ENCODE data around the gene HSF2BP.

The HSF2BP gene

GRCh38 chr21:43676391-43676790 is 17.1 kb upstream of the HSF2BP start:
- Mint-ChIP-seq H3K27ac (no peak overlapping the region), H3K4me3 (no peak overlapping the region), H3K36me3 (ENCODE audit: insufficient read depth) (peaks cover 75% of the 10 kb centered on the region), H3K9me3 (no peaks in the 10 kb centered on the region), H3K27me3 (no peaks in the 10 kb centered on the region), H3K4me1 (ENCODE audit: low read depth in 2 of 2) (peaks cover 0 to 13% of the 10 kb centered on the region in 2 donors)
- ATAC-seq (replicated peaks) (no peak), DNase-seq (no peak)

GRCh38 chr21:43675871-43676270 is 16.6 kb upstream of the HSF2BP start:
- H3K36me3 Mint-ChIP-seq (ENCODE audit: insufficient read depth): peaks cover 78% of the 10 kb centered on the region
- DNase-seq (no peak), ATAC-seq (replicated peaks) (no peak)
- no peaks in the 10 kb centered on the region for H3K9me3 Mint-ChIP-seq
- H3K27ac Mint-ChIP-seq: no peak overlapping the region
- no peaks in the 10 kb centered on the region for H3K27me3 Mint-ChIP-seq
- H3K4me1 Mint-ChIP-seq (ENCODE audit: low read depth in 2 of 2): peaks cover 0 to 13% of the 10 kb centered on the region in 2 donors
- no peak overlapping the region for H3K4me3 Mint-ChIP-seq

GRCh38 chr21:43669828-43670605 is 10.7 kb upstream of the HSF2BP start:
- Mint-ChIP-seq H3K9me3 (peaks cover 2 to 7% of the 10 kb centered on the region in 2 donors), H3K27me3 (no peaks in the 10 kb centered on the region), H3K27ac (no peak overlapping the region), H3K4me1 (ENCODE audit: low read depth in 2 of 2) (peaks cover 11 to 16% of the 10 kb centered on the region in 2 donors), H3K4me3 (no peak overlapping the region), H3K36me3 (ENCODE audit: insufficient read depth) (peaks cover 42% of the 10 kb centered on the region)
- DNase-seq (no peak), ATAC-seq (replicated peaks) (no peak)

GRCh38 chr21:43667191-43667904 is 8.1 kb upstream of the HSF2BP start:
- no peak overlapping the region for H3K4me3 Mint-ChIP-seq
- peaks cover 36% of the 10 kb centered on the region for H3K36me3 Mint-ChIP-seq (ENCODE audit: insufficient read depth)
- no peak for ATAC-seq (replicated peaks)
- H3K4me1 Mint-ChIP-seq (ENCODE audit: low read depth in 2 of 2): peaks cover 11 to 21% of the 10 kb centered on the region in 2 donors
- no peak overlapping the region for H3K27ac Mint-ChIP-seq
- peaks cover 2 to 7% of the 10 kb centered on the region in 2 donors for H3K9me3 Mint-ChIP-seq
- DNase-seq: no peak
- no peaks in the 10 kb centered on the region for H3K27me3 Mint-ChIP-seq

- Mint-ChIP-seq H3K4me3 (no peak overlapping the region), H3K36me3 (ENCODE audit: insufficient read depth) (peaks cover 26% of the 10 kb centered on the region), H3K4me1 (ENCODE audit: low read depth in 2 of 2) (peaks cover 22 to 32% of the 10 kb centered on the region in 2 donors), H3K27ac (no peak overlapping the region), H3K9me3 (peaks cover 2 to 7% of the 10 kb centered on the region in 2 donors), H3K27me3 (no peaks in the 10 kb centered on the region)
- DNase-seq (no peak), ATAC-seq (replicated peaks) (no peak)
Observed at GRCh38 chr21:43665879-43666278, 6.6 kb upstream of the HSF2BP start.

GRCh38 chr21:43664358-43664757 is 5.1 kb upstream of the HSF2BP start:
- Mint-ChIP-seq H3K27ac (peak overlapping the region in 1 of 2 donors; percentile 72), H3K36me3 (ENCODE audit: insufficient read depth) (peaks cover 28% of the 10 kb centered on the region), H3K4me3 (no peak overlapping the region), H3K4me1 (ENCODE audit: low read depth in 2 of 2) (peaks cover 33 to 39% of the 10 kb centered on the region in 2 donors), H3K9me3 (peaks cover 2 to 7% of the 10 kb centered on the region in 2 donors), H3K27me3 (no peaks in the 10 kb centered on the region)
- ATAC-seq (replicated peaks) (no peak), DNase-seq (no peak)

- Mint-ChIP-seq H3K27ac (peak overlapping the region; percentile 71 to 72), H3K4me1 (ENCODE audit: low read depth in 2 of 2) (peaks cover 37 to 41% of the 10 kb centered on the region in 2 donors), H3K4me3 (no peak overlapping the region), H3K27me3 (no peaks in the 10 kb centered on the region), H3K9me3 (peaks cover 2 to 7% of the 10 kb centered on the region in 2 donors), H3K36me3 (ENCODE audit: insufficient read depth) (peaks cover 34% of the 10 kb centered on the region)
- ATAC-seq (replicated peaks) (no peak), DNase-seq (no peak)
Observed at GRCh38 chr21:43663033-43663432, 3.7 kb upstream of the HSF2BP start.

GRCh38 chr21:43662286-43662685 is 3.0 kb upstream of the HSF2BP start:
- DNase-seq (no peak), ATAC-seq (replicated peaks) (no peak)
- peak overlapping the region in 1 of 2 donors; percentile 95 for H3K4me3 Mint-ChIP-seq
- H3K4me1 Mint-ChIP-seq (ENCODE audit: low read depth in 2 of 2): peaks cover 34 to 38% of the 10 kb centered on the region in 2 donors
- H3K27me3 Mint-ChIP-seq: no peaks in the 10 kb centered on the region
- peaks cover 31% of the 10 kb centered on the region for H3K36me3 Mint-ChIP-seq (ENCODE audit: insufficient read depth)
- H3K9me3 Mint-ChIP-seq: peaks cover 2 to 7% of the 10 kb centered on the region in 2 donors
- H3K27ac Mint-ChIP-seq: no peak overlapping the region

- H3K27ac Mint-ChIP-seq: peak overlapping the region in 1 of 2 donors; percentile 67
- H3K36me3 Mint-ChIP-seq (ENCODE audit: insufficient read depth): peaks cover 21% of the 10 kb centered on the region
- DNase-seq (no peak), ATAC-seq (replicated peaks) (no peak)
- peaks cover 25 to 26% of the 10 kb centered on the region in 2 donors for H3K4me1 Mint-ChIP-seq (ENCODE audit: low read depth in 2 of 2)
- peak overlapping the region; percentile 94 to 95 for H3K4me3 Mint-ChIP-seq
- no peaks in the 10 kb centered on the region for H3K27me3 Mint-ChIP-seq
- no peaks in the 10 kb centered on the region for H3K9me3 Mint-ChIP-seq
Observed at GRCh38 chr21:43658769-43659135, 536 bp downstream of the HSF2BP start.

- Mint-ChIP-seq H3K9me3 (no peaks in the 10 kb centered on the region), H3K4me1 (ENCODE audit: low read depth in 2 of 2) (peaks cover 25 to 26% of the 10 kb centered on the region in 2 donors), H3K4me3 (peak overlapping the region; percentile 21 to 22), H3K36me3 (ENCODE audit: insufficient read depth) (peaks cover 21% of the 10 kb centered on the region), H3K27me3 (no peaks in the 10 kb centered on the region), H3K27ac (no peak overlapping the region)
- ATAC-seq (replicated peaks) (no peak), DNase-seq (no peak)
Observed at GRCh38 chr21:43658088-43658741, 1.1 kb downstream of the HSF2BP start.

- no peaks in the 10 kb centered on the region for H3K9me3 Mint-ChIP-seq
- no peak for ATAC-seq (replicated peaks)
- no peaks in the 10 kb centered on the region for H3K27me3 Mint-ChIP-seq
- peaks cover 21% of the 10 kb centered on the region for H3K36me3 Mint-ChIP-seq (ENCODE audit: insufficient read depth)
- peak overlapping the region; percentile 44 to 60 for H3K27ac Mint-ChIP-seq
- no peak overlapping the region for H3K4me3 Mint-ChIP-seq
- DNase-seq: no peak
- H3K4me1 Mint-ChIP-seq (ENCODE audit: low read depth in 2 of 2): peaks cover 23 to 26% of the 10 kb centered on the region in 2 donors
Observed at GRCh38 chr21:43657355-43658087, 1.8 kb downstream of the HSF2BP start.

- no peaks in the 10 kb centered on the region for H3K9me3 Mint-ChIP-seq
- peaks cover 9% of the 10 kb centered on the region for H3K36me3 Mint-ChIP-seq (ENCODE audit: insufficient read depth)
- H3K27me3 Mint-ChIP-seq: peaks cover 0 to 10% of the 10 kb centered on the region in 2 donors
- H3K27ac Mint-ChIP-seq: peak overlapping the region in 1 of 2 donors; percentile 4
- peaks cover 4 to 6% of the 10 kb centered on the region in 2 donors for H3K4me1 Mint-ChIP-seq (ENCODE audit: low read depth in 2 of 2)
- no peak for ATAC-seq (replicated peaks)
- DNase-seq: no peak
- no peak overlapping the region for H3K4me3 Mint-ChIP-seq
Observed at GRCh38 chr21:43654806-43655489, 4.3 kb downstream of the HSF2BP start.
